ENCODE measurements around the gene OLAH. TPM values are rescaled to one million over a fixed set of nuclear protein-coding genes. Genes with fewer than 3 reads are reported as not detected.

The OLAH gene
- total and polyA plus RNA-seq, 2 experiments from 2014 or later: not detected

DNA sequence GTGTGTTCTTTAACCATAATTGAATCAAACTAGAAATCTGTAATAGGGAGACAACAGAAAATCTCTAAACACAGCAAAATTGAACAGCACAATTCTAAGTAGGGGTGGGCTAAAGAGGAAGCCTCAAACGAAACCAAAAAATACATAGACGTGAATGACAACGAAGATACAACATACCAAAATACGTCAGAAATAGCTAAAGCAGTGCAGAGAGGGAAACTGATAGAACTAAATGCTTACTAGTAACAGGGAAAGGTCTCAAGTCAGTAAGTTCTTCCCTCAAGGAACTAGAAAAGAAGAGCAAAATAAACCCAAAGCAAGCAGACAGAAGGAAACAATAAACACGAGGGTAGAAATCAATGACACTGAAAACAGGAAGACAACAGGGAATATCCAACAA is 72.5 kb downstream of the OLAH start:
- Histone ChIP-seq H3K4me2 (no peak overlapping the region), H3K27me3 (no peaks in the 10 kb centered on the region), H3K9me3 (ENCODE audit: low read depth) (no peaks in the 10 kb centered on the region), H2AFZ (no peak overlapping the region), H3K4me1 (ENCODE audit: insufficient read depth) (no peaks in the 10 kb centered on the region), H3K27ac (no peak overlapping the region), H4K20me1 (ENCODE audit: insufficient read depth, poor library complexity, severe bottlenecking) (no peaks in the 10 kb centered on the region), H3K9me2 (replicated peaks; ENCODE audit: insufficient read depth) (no peaks in the 10 kb centered on the region), H3K4me3 (no peak overlapping the region), H3K79me2 (no peaks in the 10 kb centered on the region), H3K36me3 (replicated peaks; ENCODE audit: insufficient read depth, low read depth) (no peaks in the 10 kb centered on the region)
- TF ChIP-seq EZH2phosphoT487 (IDR thresholded peaks at IDR 0.05; ENCODE audit: low read depth, severe bottlenecking, unreplicated experiment): no peak
- TF ChIP-seq, protein P1, sequence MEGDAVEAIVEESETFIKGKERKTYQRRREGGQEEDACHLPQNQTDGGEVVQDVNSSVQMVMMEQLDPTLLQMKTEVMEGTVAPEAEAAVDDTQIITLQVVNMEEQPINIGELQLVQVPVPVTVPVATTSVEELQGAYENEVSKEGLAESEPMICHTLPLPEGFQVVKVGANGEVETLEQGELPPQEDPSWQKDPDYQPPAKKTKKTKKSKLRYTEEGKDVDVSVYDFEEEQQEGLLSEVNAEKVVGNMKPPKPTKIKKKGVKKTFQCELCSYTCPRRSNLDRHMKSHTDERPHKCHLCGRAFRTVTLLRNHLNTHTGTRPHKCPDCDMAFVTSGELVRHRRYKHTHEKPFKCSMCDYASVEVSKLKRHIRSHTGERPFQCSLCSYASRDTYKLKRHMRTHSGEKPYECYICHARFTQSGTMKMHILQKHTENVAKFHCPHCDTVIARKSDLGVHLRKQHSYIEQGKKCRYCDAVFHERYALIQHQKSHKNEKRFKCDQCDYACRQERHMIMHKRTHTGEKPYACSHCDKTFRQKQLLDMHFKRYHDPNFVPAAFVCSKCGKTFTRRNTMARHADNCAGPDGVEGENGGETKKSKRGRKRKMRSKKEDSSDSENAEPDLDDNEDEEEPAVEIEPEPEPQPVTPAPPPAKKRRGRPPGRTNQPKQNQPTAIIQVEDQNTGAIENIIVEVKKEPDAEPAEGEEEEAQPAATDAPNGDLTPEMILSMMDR (IDR thresholded peaks at IDR 0.05; ENCODE audit: poor library complexity): no peak
- no peak for TF ChIP-seq EZH2 (IDR thresholded peaks at IDR 0.05; ENCODE audit: borderline replicate concordance)
- no peak for DNase-seq (ENCODE audit: low spot score)
- 99% methylated on average over 5 of the region's 5 CpGs for WGBS (ENCODE audit: low lambda C conversion rate, missing lambda C conversion rate)

DNA sequence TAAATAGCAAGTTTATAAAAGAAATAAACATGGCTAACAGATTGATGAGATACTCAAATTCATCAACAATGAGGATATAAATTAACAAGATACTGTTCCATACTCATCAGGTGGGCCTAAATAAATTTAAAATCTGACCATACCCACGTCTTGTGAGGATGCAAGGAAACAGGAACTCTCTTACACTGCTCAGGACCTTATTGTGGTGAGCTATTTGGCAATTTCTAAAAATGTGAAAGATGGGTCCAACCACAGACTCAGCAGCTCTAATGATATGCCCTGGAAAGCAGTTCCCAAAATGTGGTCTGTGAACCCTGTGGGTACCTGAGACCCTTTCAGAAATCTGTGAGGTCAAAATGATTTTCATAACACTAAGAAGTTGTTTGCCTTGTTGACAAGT is 74.9 kb downstream of the OLAH start:
- no peaks in the 10 kb centered on the region for H3K36me3 ChIP-seq (replicated peaks; ENCODE audit: insufficient read depth, low read depth)

DNA sequence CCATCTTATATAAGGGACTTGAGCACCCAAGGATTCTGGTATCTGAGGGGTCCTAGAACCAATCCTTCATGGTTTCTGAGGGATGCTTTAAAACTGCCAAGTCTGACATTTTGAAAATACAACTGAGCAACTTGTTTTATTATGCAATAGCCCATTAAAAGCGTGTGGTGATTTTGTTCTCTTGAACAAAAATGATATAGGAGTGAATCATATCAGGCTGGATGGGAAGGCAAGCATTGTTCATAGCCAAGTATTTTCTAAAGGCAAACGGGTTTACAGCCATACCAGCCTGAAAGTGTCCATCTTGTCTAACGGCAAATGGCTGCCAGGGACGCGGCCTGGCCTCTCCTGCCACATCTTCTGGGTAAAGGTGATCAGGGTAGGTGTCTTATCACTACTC is 76.8 kb downstream of the OLAH start:
- H3K9me2 ChIP-seq (replicated peaks; ENCODE audit: insufficient read depth): no peaks in the 10 kb centered on the region
- 97% methylated on average over 5 of the region's 5 CpGs for WGBS (ENCODE audit: low lambda C conversion rate, missing lambda C conversion rate)
- H3K27ac ChIP-seq: no peak overlapping the region
- no peak overlapping the region for H2AFZ ChIP-seq
- no peak for TF ChIP-seq EZH2 (IDR thresholded peaks at IDR 0.05; ENCODE audit: borderline replicate concordance)
- TF ChIP-seq EZH2phosphoT487 (IDR thresholded peaks at IDR 0.05; ENCODE audit: low read depth, severe bottlenecking, unreplicated experiment): no peak
- TF ChIP-seq, protein P1 (IDR thresholded peaks at IDR 0.05; ENCODE audit: poor library complexity): no peak
- no peaks in the 10 kb centered on the region for H3K27me3 ChIP-seq
- H3K36me3 ChIP-seq (replicated peaks; ENCODE audit: insufficient read depth, low read depth): no peaks in the 10 kb centered on the region
- H3K4me2 ChIP-seq: no peak overlapping the region
- no peak for DNase-seq (ENCODE audit: low spot score)
- H3K79me2 ChIP-seq: no peaks in the 10 kb centered on the region
- no peaks in the 10 kb centered on the region for H3K4me1 ChIP-seq (ENCODE audit: insufficient read depth)
- no peaks in the 10 kb centered on the region for H3K9me3 ChIP-seq (ENCODE audit: low read depth)
- H4K20me1 ChIP-seq (ENCODE audit: insufficient read depth, poor library complexity, severe bottlenecking): no peaks in the 10 kb centered on the region
- H3K4me3 ChIP-seq: no peak overlapping the region

More for the DNA sequence above, 74.9 kb downstream of the OLAH start:
- 93% methylated on average over 1 of the region's 1 CpG for WGBS (ENCODE audit: low lambda C conversion rate, missing lambda C conversion rate)
- no peaks in the 10 kb centered on the region for H3K9me2 ChIP-seq (replicated peaks; ENCODE audit: insufficient read depth)
- no peaks in the 10 kb centered on the region for H3K27me3 ChIP-seq
- H3K9me3 ChIP-seq (ENCODE audit: low read depth): no peaks in the 10 kb centered on the region
- H3K79me2 ChIP-seq: no peaks in the 10 kb centered on the region
- H4K20me1 ChIP-seq (ENCODE audit: insufficient read depth, poor library complexity, severe bottlenecking): no peaks in the 10 kb centered on the region
- no peak for DNase-seq (ENCODE audit: low spot score)
- no peak overlapping the region for H3K4me3 ChIP-seq
- no peak overlapping the region for H3K4me2 ChIP-seq
- H2AFZ ChIP-seq: no peak overlapping the region
- H3K27ac ChIP-seq: no peak overlapping the region
- no peaks in the 10 kb centered on the region for H3K4me1 ChIP-seq (ENCODE audit: insufficient read depth)
- TF ChIP-seq, protein P1 (IDR thresholded peaks at IDR 0.05; ENCODE audit: poor library complexity): no peak
- TF ChIP-seq EZH2 (IDR thresholded peaks at IDR 0.05; ENCODE audit: borderline replicate concordance): no peak
- no peak for TF ChIP-seq EZH2phosphoT487 (IDR thresholded peaks at IDR 0.05; ENCODE audit: low read depth, severe bottlenecking, unreplicated experiment)

DNA sequence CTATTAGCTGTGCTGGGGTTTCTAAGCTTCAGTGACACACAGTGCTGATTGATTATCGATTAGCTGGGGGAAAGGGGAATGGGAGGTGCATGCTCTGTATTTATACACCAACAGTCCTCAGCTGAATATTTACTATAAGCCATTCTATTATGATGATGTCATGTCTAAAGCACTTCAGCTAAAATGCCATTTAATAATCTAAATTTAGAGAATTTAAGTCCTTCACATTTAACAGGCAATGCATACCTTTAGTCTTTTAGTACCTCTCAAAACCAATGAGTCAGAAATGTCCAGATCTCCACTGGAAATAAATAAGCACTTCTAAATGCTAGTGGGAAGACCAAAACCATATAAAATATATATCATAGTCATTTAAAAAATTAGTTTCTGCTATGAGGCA is 78.0 kb downstream of the OLAH start:
- Histone ChIP-seq H3K36me3 (replicated peaks; ENCODE audit: insufficient read depth, low read depth) (no peaks in the 10 kb centered on the region), H3K9me3 (ENCODE audit: low read depth) (no peaks in the 10 kb centered on the region), H4K20me1 (ENCODE audit: insufficient read depth, poor library complexity, severe bottlenecking) (no peaks in the 10 kb centered on the region), H3K4me3 (no peak overlapping the region), H3K4me2 (no peak overlapping the region), H3K27me3 (no peaks in the 10 kb centered on the region), H3K79me2 (no peaks in the 10 kb centered on the region), H2AFZ (no peak overlapping the region), H3K27ac (no peak overlapping the region), H3K4me1 (ENCODE audit: insufficient read depth) (no peaks in the 10 kb centered on the region), H3K9me2 (replicated peaks; ENCODE audit: insufficient read depth) (no peaks in the 10 kb centered on the region)
- no peak for DNase-seq (ENCODE audit: low spot score)
- 100% methylated on average over 1 of the region's 1 CpG for WGBS (ENCODE audit: low lambda C conversion rate, missing lambda C conversion rate)
- TF ChIP-seq EZH2phosphoT487 (IDR thresholded peaks at IDR 0.05; ENCODE audit: low read depth, severe bottlenecking, unreplicated experiment): no peak
- TF ChIP-seq EZH2 (IDR thresholded peaks at IDR 0.05; ENCODE audit: borderline replicate concordance): no peak
- TF ChIP-seq, protein P1 (IDR thresholded peaks at IDR 0.05; ENCODE audit: poor library complexity): no peak
